Measurements from ENCODE around the gene CXCR3. TPM values are rescaled to one million over a fixed set of nuclear protein-coding genes. Genes with fewer than 3 reads are reported as not detected.

The CXCR3 gene
- polyA plus RNA-seq, 1 donor (not counting 4 experiments of a cell fraction or from before 2014, with no cell fraction given), result not detected

DNA sequence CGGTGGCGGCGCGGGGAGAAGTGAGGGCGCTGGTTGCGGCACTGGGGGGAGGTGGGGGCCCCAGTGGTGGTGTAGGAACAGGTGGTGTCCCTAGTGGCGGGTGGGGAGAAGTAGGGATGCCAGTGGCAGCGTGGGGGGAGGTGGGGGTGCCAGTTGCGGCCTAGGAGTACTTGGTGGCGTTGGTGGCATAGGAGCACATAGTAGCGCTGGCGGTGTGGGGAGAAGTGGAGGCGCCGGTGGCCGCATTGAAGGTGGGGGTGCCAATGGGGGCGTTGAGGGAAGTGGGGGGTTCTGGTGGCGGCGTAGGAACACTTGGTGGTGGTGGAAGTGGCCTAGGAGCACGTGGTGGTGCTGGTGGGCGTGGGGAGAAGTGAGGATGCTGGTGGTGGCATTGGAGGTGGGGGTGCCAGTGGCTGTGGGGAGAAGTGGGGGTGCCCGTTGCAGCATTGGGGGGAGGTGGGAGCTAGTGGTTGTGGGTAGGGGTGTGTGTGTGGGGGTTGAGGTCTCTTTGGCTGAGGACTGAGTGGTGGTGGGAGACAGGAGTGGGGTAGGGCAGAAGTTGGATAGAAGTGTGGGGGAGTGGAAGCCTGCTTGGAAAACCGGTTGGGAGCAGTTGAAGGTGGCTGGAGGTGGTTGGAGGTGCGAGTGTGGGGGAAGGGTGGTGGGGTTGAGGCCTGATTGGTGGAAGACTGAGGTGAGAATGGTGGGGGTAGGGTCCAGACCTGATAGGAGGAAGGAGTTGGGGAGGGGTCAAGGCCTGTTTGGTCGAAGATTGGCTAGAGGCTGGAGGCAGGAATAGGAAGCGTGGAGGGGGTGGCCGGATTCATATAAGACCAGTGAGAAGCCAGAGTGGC lies 38.9 kb downstream of the CXCR3 start:
- no peak overlapping the region for H2AFZ ChIP-seq (ENCODE audit: control insufficient read depth, low read length)
- H3K9me1 ChIP-seq (ENCODE audit: control insufficient read depth, extremely low read depth, insufficient read depth, low read length), result no peaks in the 10 kb centered on the region
- no peak overlapping the region for H3K9ac ChIP-seq (ENCODE audit: control insufficient read depth, extremely low read depth, insufficient read depth, low read length)
- FAIRE-seq (no peak), DNase-seq (ENCODE audit: low read depth, low spot score) (no peak)
- H4K20me1 ChIP-seq (ENCODE audit: control insufficient read depth, extremely low read depth, insufficient read depth, low read length), result no peaks in the 10 kb centered on the region
- H3K4me2 ChIP-seq (ENCODE audit: control insufficient read depth, extremely low read depth, insufficient read depth, low read depth, low read length), result no peak overlapping the region
- no peaks in the 10 kb centered on the region for H3K9me3 ChIP-seq (ENCODE audit: control insufficient read depth, low read depth, low read length)
- H3K79me2 ChIP-seq (ENCODE audit: control insufficient read depth, insufficient read depth, low read length), result no peaks in the 10 kb centered on the region
- TF ChIP-seq CTCF (optimal IDR thresholded peaks at IDR 0.05 in 1 of 3, IDR thresholded peaks at IDR 0.05 in 1 of 3, conservative IDR thresholded peaks at IDR 0.05 in 1 of 3; ENCODE audit: extremely low read depth in 1 of 3, insufficient read depth in 2 of 3, low read length in 3 of 3) (no peak), EZH2 (IDR thresholded peaks at IDR 0.05; ENCODE audit: low read length) (no peak)
- dilution Hi-C loops (cut with MboI; ENCODE audit: extremely low pct_ligation_motif_present, low sequenced_read_pairs), result no loop called here
- no peak overlapping the region for H3K4me3 ChIP-seq (ENCODE audit: control insufficient read depth in 2 of 3, extremely low read depth in 1 of 3, insufficient read depth in 2 of 3, low read depth in 1 of 3, low read length in 3 of 3)
- H3K36me3 ChIP-seq (ENCODE audit: control insufficient read depth in 2 of 2, extremely low read depth in 1 of 2, insufficient read depth in 2 of 2, low read length in 2 of 2), result peaks cover 0 to 1% of the 10 kb centered on the region in 2 experiments
- H3K4me1 ChIP-seq (ENCODE audit: control insufficient read depth, extremely low read depth, insufficient read depth, low read length), result no peaks in the 10 kb centered on the region
- H3K27ac ChIP-seq (ENCODE audit: control insufficient read depth, insufficient read depth, low read length), result no peak overlapping the region
- no peaks in the 10 kb centered on the region for H3K27me3 ChIP-seq (ENCODE audit: control insufficient read depth, extremely low read depth, insufficient read depth, low read length)

GRCh38 chrX:71578253-71579135 lies 39.8 kb downstream of the CXCR3 start, which contains the start of gene GCNA:
GCNA (plus strand) TSS chrX:71578437; CDS start chrX:71580822, 2,385 bp downstream.
- FAIRE-seq, result no peak

More at GRCh38 chrX:71578253-71579135, 39.8 kb downstream of the CXCR3 start, which contains the start of gene GCNA:
- Histone ChIP-seq H3K9ac (ENCODE audit: control insufficient read depth, extremely low read depth, insufficient read depth, low read length) (no peak within 1 kb of the TSS), H3K27ac (ENCODE audit: control insufficient read depth, insufficient read depth, low read length) (no peak within 1 kb of the TSS), H3K36me3 (ENCODE audit: control insufficient read depth in 2 of 2, extremely low read depth in 1 of 2, insufficient read depth in 2 of 2, low read length in 2 of 2) (peaks cover 0 to 1% of the 10 kb centered on the region in 2 experiments), H3K9me1 (ENCODE audit: control insufficient read depth, extremely low read depth, insufficient read depth, low read length) (no peaks in the 10 kb centered on the region), H4K20me1 (ENCODE audit: control insufficient read depth, extremely low read depth, insufficient read depth, low read length) (no peaks in the 10 kb centered on the region), H3K79me2 (ENCODE audit: control insufficient read depth, insufficient read depth, low read length) (no peaks in the 10 kb centered on the region), H3K9me3 (ENCODE audit: control insufficient read depth, low read depth, low read length) (no peaks in the 10 kb centered on the region), H3K27me3 (ENCODE audit: control insufficient read depth, extremely low read depth, insufficient read depth, low read length) (no peaks in the 10 kb centered on the region), H3K4me1 (ENCODE audit: control insufficient read depth, extremely low read depth, insufficient read depth, low read length) (no peaks in the 10 kb centered on the region), H3K4me3 (ENCODE audit: control insufficient read depth in 2 of 3, extremely low read depth in 1 of 3, insufficient read depth in 2 of 3, low read depth in 1 of 3, low read length in 3 of 3) (no peak within 1 kb of the TSS), H2AFZ (ENCODE audit: control insufficient read depth, low read length) (no peak within 1 kb of the TSS), H3K4me2 (ENCODE audit: control insufficient read depth, extremely low read depth, insufficient read depth, low read depth, low read length) (no peak within 1 kb of the TSS)
- no peak for DNase-seq (ENCODE audit: low read depth, low spot score)
- no peak for TF ChIP-seq CTCF (optimal IDR thresholded peaks at IDR 0.05 in 1 of 3, IDR thresholded peaks at IDR 0.05 in 1 of 3, conservative IDR thresholded peaks at IDR 0.05 in 1 of 3; ENCODE audit: extremely low read depth in 1 of 3, insufficient read depth in 2 of 3, low read length in 3 of 3)
- no peak for TF ChIP-seq EZH2 (IDR thresholded peaks at IDR 0.05; ENCODE audit: low read length)
- dilution Hi-C loops (cut with MboI; ENCODE audit: extremely low pct_ligation_motif_present, low sequenced_read_pairs), result no loop called here

All from keratinocyte (primary cell).